Suprapubic skin (tissue), 4 donors: ENCODE data around the gene ANXA4. TPM values are rescaled to one million over a fixed set of nuclear protein-coding genes. Genes with fewer than 3 reads are reported as not detected.

Experiments used
- DNase-seq, 2 donors: peaks; one replicate each; pipeline ENCODE4 v3.0.0-alpha.2; 2019; ENCODE audit warnings: low spot score in 2 of 2
- H3K27ac ChIP-seq: fragments of 200-600 bp; sonication (generic); one replicate; pipeline ENCODE4 v1.5.1; 2019
- H3K27me3 ChIP-seq: fragments of 200-600 bp; sonication (generic); one replicate; pipeline ENCODE4 v1.5.1; 2019
- H3K36me3 ChIP-seq: fragments of 200-600 bp; sonication (generic); one replicate; pipeline ENCODE4 v1.5.1; 2019
- H3K4me1 ChIP-seq: fragments of 200-600 bp; sonication (generic); one replicate; pipeline ENCODE4 v1.5.1; 2019
- H3K4me3 ChIP-seq: fragments of 200-600 bp; sonication (generic); one replicate; pipeline ENCODE4 v1.5.1; 2019; ENCODE audit warnings: mild to moderate bottlenecking
- H3K9me3 ChIP-seq: fragments of 200-600 bp; sonication (generic); one replicate; pipeline ENCODE4 v1.5.1; 2019
- EP300 ChIP-seq: sonication (generic); formaldehyde crosslinking; IDR thresholded peaks from one replicate; pipeline ENCODE4 v1.6.1; 2017; ENCODE audit warnings: antibody characterized with exemption
- POLR2A ChIP-seq, 2 donors: fragments of 450-650 bp; IDR thresholded peaks; one replicate each; pipeline ENCODE4 v1.6.1; 2017; ENCODE audit warnings: antibody characterized with exemption in 2 of 2, mild to moderate bottlenecking in 2 of 2, moderate library complexity in 2 of 2
- POLR2AphosphoS5 ChIP-seq, 3 donors: sonication (generic); formaldehyde crosslinking; IDR thresholded peaks; one replicate each; pipeline ENCODE4 v1.6.1; 2017; ENCODE audit warnings: antibody characterized with exemption in 3 of 3
- WGBS: methylation state at CpG from one replicate; pipeline ENCODE4 v1.1.5; 2018; 5-methylcytosine and 5-hydroxymethylcytosine counted together
- total RNA-seq, 4 donors: library from RNA; depleted of rRNA; stranded (reverse); fragments of >200 nt; gene quantifications; one replicate each; pipeline ENCODE4 v1.1.0, GENCODE V29; 2016
- TF ChIP-seq, protein P1 (sequence below), 2 donors: fragments of 200-600 bp in 1 of 2; fragments of 450-650 bp in 1 of 2; sonication (generic) in 1 of 2; IDR thresholded peaks; one replicate each; pipeline ENCODE4 v1.5.1; 2016 to 2019; ENCODE audit warnings: antibody characterized with exemption in 2 of 2, mild to moderate bottlenecking in 1 of 2, moderate library complexity in 1 of 2

ANXA4 gene
- total RNA-seq, 4 donors from 2014 or later = 58.1 to 91.6 (median 85.8) TPM

DNA sequence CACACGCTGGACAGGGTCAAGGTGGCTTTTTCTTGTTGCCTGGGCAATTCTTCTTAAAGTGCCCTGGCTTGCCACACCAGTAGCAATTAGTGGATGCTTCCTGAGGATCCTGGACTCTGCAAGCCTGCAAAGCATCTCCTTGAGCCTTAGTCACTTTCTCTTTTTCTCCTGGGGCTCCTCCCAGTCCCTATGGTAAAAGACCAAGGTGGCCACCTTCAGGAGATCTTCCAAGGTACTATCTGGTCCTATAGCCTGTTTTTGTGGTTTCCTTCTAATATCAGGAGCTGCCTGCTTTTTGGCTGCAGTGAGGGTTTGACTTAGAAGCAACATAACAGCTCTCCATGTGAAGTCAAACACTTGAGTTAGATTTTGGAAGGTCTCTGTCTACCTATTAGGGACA, 54.2 kb downstream of the ANXA4 start:
- Histone ChIP-seq H3K27ac (no peak overlapping the region), H3K36me3 (no peaks in the 10 kb centered on the region), H3K4me1 (peaks cover 27% of the 10 kb centered on the region), H3K27me3 (no peaks in the 10 kb centered on the region), H3K9me3 (no peaks in the 10 kb centered on the region), H3K4me3 (no peak overlapping the region)
- TF ChIP-seq EP300 (no peak), POLR2AphosphoS5 (IDR thresholded peaks at IDR 0.05) (no peak), POLR2A (IDR thresholded peaks at IDR 0.05) (no peak)
- TF ChIP-seq, protein P1, sequence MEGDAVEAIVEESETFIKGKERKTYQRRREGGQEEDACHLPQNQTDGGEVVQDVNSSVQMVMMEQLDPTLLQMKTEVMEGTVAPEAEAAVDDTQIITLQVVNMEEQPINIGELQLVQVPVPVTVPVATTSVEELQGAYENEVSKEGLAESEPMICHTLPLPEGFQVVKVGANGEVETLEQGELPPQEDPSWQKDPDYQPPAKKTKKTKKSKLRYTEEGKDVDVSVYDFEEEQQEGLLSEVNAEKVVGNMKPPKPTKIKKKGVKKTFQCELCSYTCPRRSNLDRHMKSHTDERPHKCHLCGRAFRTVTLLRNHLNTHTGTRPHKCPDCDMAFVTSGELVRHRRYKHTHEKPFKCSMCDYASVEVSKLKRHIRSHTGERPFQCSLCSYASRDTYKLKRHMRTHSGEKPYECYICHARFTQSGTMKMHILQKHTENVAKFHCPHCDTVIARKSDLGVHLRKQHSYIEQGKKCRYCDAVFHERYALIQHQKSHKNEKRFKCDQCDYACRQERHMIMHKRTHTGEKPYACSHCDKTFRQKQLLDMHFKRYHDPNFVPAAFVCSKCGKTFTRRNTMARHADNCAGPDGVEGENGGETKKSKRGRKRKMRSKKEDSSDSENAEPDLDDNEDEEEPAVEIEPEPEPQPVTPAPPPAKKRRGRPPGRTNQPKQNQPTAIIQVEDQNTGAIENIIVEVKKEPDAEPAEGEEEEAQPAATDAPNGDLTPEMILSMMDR (IDR thresholded peaks at IDR 0.05) = no peak
- DNase-seq = no peak
- WGBS = 75% methylated on average over 1 of the region's 1 CpG

DNA sequence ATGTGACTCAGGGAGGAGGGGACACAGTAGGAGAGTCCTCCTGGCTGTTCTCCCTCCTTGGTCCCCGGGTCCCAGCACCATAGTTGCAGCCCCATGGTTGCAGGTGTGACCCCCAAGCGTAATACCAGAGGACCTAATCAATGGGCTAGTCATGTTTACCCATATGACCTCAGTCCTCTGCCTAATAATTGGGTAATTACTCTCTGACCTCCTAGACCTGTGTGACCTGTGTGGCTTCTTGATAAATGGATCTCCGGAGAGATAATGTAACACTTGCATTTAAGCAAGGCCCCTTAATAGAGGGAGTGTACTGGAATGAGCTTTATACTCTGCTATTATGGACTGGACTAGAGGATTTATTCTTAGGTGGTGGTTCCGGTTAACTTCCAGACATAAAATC, 55.3 kb downstream of the ANXA4 start:
- DNase-seq = no peak
- WGBS = 78% methylated on average over 4 of the region's 4 CpGs
- no peaks in the 10 kb centered on the region for H3K27me3 ChIP-seq
- no peak for TF ChIP-seq POLR2A (IDR thresholded peaks at IDR 0.05)
- H3K27ac ChIP-seq = peak overlapping the region; percentile 61
- H3K36me3 ChIP-seq = no peaks in the 10 kb centered on the region
- H3K9me3 ChIP-seq = no peaks in the 10 kb centered on the region
- H3K4me3 ChIP-seq = no peak overlapping the region
- H3K4me1 ChIP-seq = peaks cover 26% of the 10 kb centered on the region

DNA sequence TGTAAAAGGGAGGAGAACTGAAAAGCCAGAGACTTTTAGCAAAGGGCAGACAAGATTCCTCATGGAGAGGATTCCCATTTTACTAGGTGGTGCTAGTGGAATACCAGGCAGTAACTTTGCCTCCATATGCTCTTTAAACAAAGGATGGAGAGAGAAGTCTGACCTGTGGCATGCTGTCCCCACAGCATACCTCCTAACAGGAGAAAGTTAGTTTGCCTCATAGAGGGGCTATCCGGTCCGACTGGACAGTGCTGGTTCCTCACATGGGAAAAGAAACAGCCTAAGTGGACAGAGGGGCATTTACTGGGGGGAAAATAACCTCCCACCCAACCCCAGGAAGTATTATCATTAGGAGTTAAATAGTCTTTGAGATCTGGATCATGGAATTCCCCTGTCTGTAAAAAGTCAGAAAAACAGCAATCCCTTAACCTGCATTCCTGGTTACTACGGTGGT, 55.9 kb downstream of the ANXA4 start:
- peak overlapping the region; percentile 61 for H3K27ac ChIP-seq
- no peaks in the 10 kb centered on the region for H3K9me3 ChIP-seq
- H3K36me3 ChIP-seq = no peaks in the 10 kb centered on the region
- H3K4me1 ChIP-seq = peaks cover 26% of the 10 kb centered on the region
- DNase-seq = no peak
- WGBS = 45% methylated on average over 3 of the region's 3 CpGs
- no peaks in the 10 kb centered on the region for H3K27me3 ChIP-seq
- H3K4me3 ChIP-seq = no peak overlapping the region
- no peak for TF ChIP-seq POLR2AphosphoS5 (IDR thresholded peaks at IDR 0.05)
- TF ChIP-seq POLR2A (IDR thresholded peaks at IDR 0.05) = no peak
- TF ChIP-seq, protein P1 (IDR thresholded peaks at IDR 0.05) = no peak
- no peak for TF ChIP-seq EP300

DNA sequence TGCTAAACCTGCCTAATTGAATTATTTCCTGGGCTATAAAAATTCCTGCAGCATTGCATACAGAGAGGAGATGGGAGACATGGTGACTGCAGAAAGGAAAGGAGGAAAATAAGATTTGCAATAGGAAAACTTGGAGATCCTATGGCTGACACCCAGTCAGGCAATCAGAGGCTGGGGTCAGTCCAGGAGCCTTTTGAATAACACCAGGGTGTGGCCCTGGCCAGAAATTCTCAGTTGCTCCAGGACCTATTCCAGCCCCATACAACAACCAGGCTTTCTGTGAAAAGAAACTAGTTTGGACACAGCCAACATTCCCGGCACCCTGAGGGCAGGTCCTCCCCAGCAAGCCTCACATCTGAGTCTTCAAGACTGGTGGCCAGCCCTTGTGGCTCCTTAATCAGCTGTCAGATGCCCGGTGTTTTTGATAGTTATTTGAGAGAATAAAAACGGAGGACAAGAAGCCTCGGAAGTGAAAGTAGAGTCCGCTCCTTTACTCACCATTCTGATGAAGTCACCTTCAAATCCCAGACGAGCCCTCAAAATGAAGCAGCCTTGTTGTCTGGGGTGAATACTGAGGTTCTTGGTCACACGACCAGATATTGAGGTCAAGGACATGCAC, 56.5 kb downstream of the ANXA4 start:
- peak overlapping the region; percentile 29 for H3K4me3 ChIP-seq
- peak overlapping the region; percentile 61 for H3K27ac ChIP-seq
- WGBS = 28% methylated on average over 7 of the region's 7 CpGs
- H3K36me3 ChIP-seq = peaks cover 2% of the 10 kb centered on the region
- no peaks in the 10 kb centered on the region for H3K9me3 ChIP-seq
- no peaks in the 10 kb centered on the region for H3K27me3 ChIP-seq
- TF ChIP-seq, protein P1 (IDR thresholded peaks at IDR 0.05) = no peak
- TF ChIP-seq POLR2AphosphoS5 (IDR thresholded peaks at IDR 0.05) (no peak), EP300 (no peak), POLR2A (IDR thresholded peaks at IDR 0.05) (no peak)
- peak in 1 of 2 donors; percentile 66 for DNase-seq
- H3K4me1 ChIP-seq = peaks cover 26% of the 10 kb centered on the region

DNA sequence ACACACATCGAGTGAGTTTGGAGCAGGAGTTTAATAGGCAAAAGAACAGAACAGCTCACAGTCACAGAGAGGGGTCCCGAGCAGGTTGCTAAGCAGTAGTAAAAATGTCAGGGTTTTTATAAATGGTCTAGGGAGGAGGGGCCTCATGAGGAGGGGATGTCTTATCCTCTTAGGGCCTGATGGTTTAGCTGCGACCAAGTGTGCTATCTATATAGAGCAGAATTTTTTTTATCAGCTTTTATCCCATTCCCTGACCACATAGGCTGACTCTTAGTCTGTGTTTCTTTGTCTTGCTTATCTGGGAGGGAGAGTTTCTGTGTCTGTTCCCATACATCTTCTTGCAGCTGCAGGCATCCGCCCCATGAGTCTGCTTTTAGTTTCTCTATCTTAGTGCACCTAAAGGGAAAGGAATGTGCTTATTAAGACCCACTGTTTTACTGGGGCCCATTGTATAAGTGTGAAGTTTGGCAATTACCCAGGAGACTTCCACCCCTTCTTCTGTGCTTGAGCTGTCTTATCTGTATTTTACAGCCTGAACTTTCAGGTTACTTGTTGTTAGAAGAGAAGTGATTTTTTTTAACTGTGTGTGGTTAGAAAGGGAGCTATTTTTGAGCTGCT, 57.1 kb downstream of the ANXA4 start:
- 37% methylated on average over 4 of the region's 4 CpGs for WGBS
- Histone ChIP-seq H3K4me1 (peaks cover 26% of the 10 kb centered on the region), H3K27ac (peak overlapping the region; percentile 61), H3K9me3 (no peaks in the 10 kb centered on the region), H3K27me3 (no peaks in the 10 kb centered on the region), H3K4me3 (peak overlapping the region; percentile 29), H3K36me3 (peaks cover 3% of the 10 kb centered on the region)
- no peak for DNase-seq
- TF ChIP-seq POLR2AphosphoS5 (IDR thresholded peaks at IDR 0.05) (no peak), EP300 (no peak), POLR2A (IDR thresholded peaks at IDR 0.05) (no peak)
- TF ChIP-seq, protein P1 (IDR thresholded peaks at IDR 0.05) = no peak
